SK-N-SH (cell line): ENCODE results near the gene ANXA1. TPM values are rescaled to one million over a fixed set of nuclear protein-coding genes. Genes with fewer than 3 reads are reported as not detected.

Experiments used
- CTCF ChIA-PET: fragments of 300-600, 350-600 bp; formaldehyde crosslinking; extraction: SDS; loops from one replicate; lab custom pipeline; 2021; lab: Yijun Ruan, JAX
- POLR2A ChIA-PET: fragments of 350-600 bp; sonication (Branson Sonifier 250); formaldehyde crosslinking; extraction: SDS; loops from one replicate; lab custom pipeline; 2020; ENCODE audit warnings: antibody characterized with exemption, inconsistent platforms; lab: Yijun Ruan, JAX
- DNase-seq: peaks from one replicate; pipeline ENCODE4 v3.0.0; 2012
- H2AFZ ChIP-seq: fragments of 200-600 bp; sonication (generic); 2 replicates; pipeline ENCODE4 v1.8.1; 2016; ENCODE audit warnings: antibody characterized with exemption, mild to moderate bottlenecking, low read depth
- H3F3A ChIP-seq: fragments of 200-600 bp; sonication (generic); replicated peaks from 2 replicates; pipeline ENCODE3; 2016; ENCODE audit warnings: antibody characterized with exemption, mild to moderate bottlenecking; ENCODE audit not compliant: insufficient read depth
- H3K27ac ChIP-seq, 2 experiments: fragments of 200-500 bp in 1 of 2; fragments of 200-600 bp in 1 of 2; sonication (Bioruptor generic) in 1 of 2; sonication (generic), shearing (Covaris generic) in 1 of 2; 2 replicates each; pipeline versions ENCODE4 v1.5.1 to v1.6.1; 2014 to 2016; ENCODE audit warnings: low read depth in 2 of 2, inconsistent platforms in 1 of 2, low read length in 1 of 2, mild to moderate bottlenecking in 1 of 2, mixed read lengths in 1 of 2
- H3K27me3 ChIP-seq: fragments of 200-600 bp; sonication (generic), shearing (Covaris generic); 2 replicates; pipeline ENCODE4 v1.6.1; 2016; ENCODE audit warnings: mixed run types; ENCODE audit not compliant: insufficient read depth
- H3K36me3 ChIP-seq, 2 experiments: fragments of 200-500 bp in 1 of 2; fragments of 200-600 bp in 1 of 2; sonication (Bioruptor generic) in 1 of 2; sonication (generic) in 1 of 2; replicated peaks in 1 of 2; 2 replicates each; pipeline versions ENCODE3 to v1.5.1; 2014 to 2016; ENCODE audit warnings: low read length in 1 of 2, mild to moderate bottlenecking in 1 of 2; ENCODE audit not compliant: insufficient read depth in 2 of 2, control insufficient read depth in 1 of 2
- H3K4me1 ChIP-seq, 2 experiments: fragments of 200-500 bp in 1 of 2; fragments of 200-600 bp in 1 of 2; sonication (Bioruptor generic) in 1 of 2; sonication (generic), shearing (Covaris generic) in 1 of 2; 2 replicates each; pipeline versions ENCODE4 v1.5.1 to v1.6.1; 2014 to 2016; ENCODE audit warnings: low read depth in 1 of 2, low read length in 1 of 2, mixed run types in 1 of 2; ENCODE audit not compliant: insufficient read depth in 2 of 2, control insufficient read depth in 1 of 2
- H3K4me2 ChIP-seq: fragments of 200-600 bp; sonication (generic), shearing (Covaris generic); 2 replicates; pipeline ENCODE4 v1.6.1; 2017; ENCODE audit warnings: mixed run types
- H3K4me3 ChIP-seq, 2 experiments: fragments of 200-500 bp in 1 of 2; fragments of 200-600 bp in 1 of 2; sonication (Bioruptor generic) in 1 of 2; sonication (generic), shearing (Covaris generic) in 1 of 2; 2 replicates each; pipeline versions ENCODE4 v1.5.1 to v1.8.1; 2014 to 2016; ENCODE audit warnings: low read depth in 2 of 2, inconsistent platforms in 1 of 2, low read length in 1 of 2, mild to moderate bottlenecking in 1 of 2, mixed read lengths in 1 of 2, moderate library complexity in 1 of 2
- H3K79me2 ChIP-seq: fragments of 200-600 bp; sonication (generic); 2 replicates; pipeline ENCODE4 v1.8.1; 2017; ENCODE audit warnings: mild to moderate bottlenecking; ENCODE audit not compliant: insufficient read depth
- H3K9ac ChIP-seq: fragments of 200-600 bp; sonication (generic); 2 replicates; pipeline ENCODE4 v1.6.1; 2017; ENCODE audit warnings: mixed run types
- H3K9me2 ChIP-seq: fragments of 200-600 bp; sonication (generic); 2 replicates; pipeline ENCODE4 v1.6.1; 2017; ENCODE audit warnings: mixed run types
- H3K9me3 ChIP-seq: fragments of 200-600 bp; sonication (generic); 2 replicates; pipeline ENCODE4 v1.6.1; 2017; ENCODE audit warnings: mixed run types, mild to moderate bottlenecking, moderate library complexity
- H4K20me1 ChIP-seq: fragments of 200-600 bp; sonication (generic); 2 replicates; pipeline ENCODE4 v1.6.1; 2017; ENCODE audit warnings: mild to moderate bottlenecking, mixed run types; ENCODE audit not compliant: insufficient read depth
- CHD2 ChIP-seq: fragments of 150-350 bp; IDR thresholded peaks from 2 replicates; pipeline ENCODE4 v1.6.1; 2018; ENCODE audit warnings: low read length; ENCODE audit not compliant: partially characterized antibody
- FOSL2 ChIP-seq: IDR thresholded peaks from 2 replicates; pipeline ENCODE4 v1.4.0; 2012; ENCODE audit warnings: low read depth, mild to moderate bottlenecking, moderate library complexity, borderline replicate concordance
- JUND ChIP-seq: IDR thresholded peaks from 2 replicates; pipeline ENCODE4 v1.4.0; 2012
- NFIC ChIP-seq: IDR thresholded peaks from 2 replicates; pipeline ENCODE4 v1.4.0; 2012; ENCODE audit warnings: borderline replicate concordance
- POLR2AphosphoS5 ChIP-seq: IDR thresholded peaks from 2 replicates; pipeline ENCODE4 v1.6.1; 2012; ENCODE audit warnings: low read depth, low read length
- RCOR1 ChIP-seq: fragments of 150-350 bp; IDR thresholded peaks from 2 replicates; pipeline ENCODE4 v1.6.1; 2017; ENCODE audit warnings: antibody characterized with exemption, low read length
- RFX5 ChIP-seq: IDR thresholded peaks from 2 replicates; pipeline ENCODE4 v1.6.1; 2012; ENCODE audit warnings: mild to moderate bottlenecking, improper control_type of control experiment, low read length
- SMC3 ChIP-seq: IDR thresholded peaks from 2 replicates; pipeline ENCODE4 v1.6.1; 2012; ENCODE audit warnings: low read depth, low read length, improper control_type of control experiment
- TEAD4 ChIP-seq: IDR thresholded peaks from 2 replicates; pipeline ENCODE4 v1.4.0; 2012; ENCODE audit warnings: mild to moderate bottlenecking, borderline replicate concordance; ENCODE audit not compliant: insufficient read depth
- WGBS: methylation state at CpG from one replicate; pipeline ENCODE4 v1.1.6; 2017; ENCODE audit warnings: low lambda C conversion rate; 5-methylcytosine and 5-hydroxymethylcytosine counted together
- polyA plus RNA-seq, 3 experiments: library from polyadenylated mRNA; depleted of rRNA; stranded (reverse); fragments of >200 nt; gene quantifications; 2 replicates each; pipeline ENCODE4 v1.2.3, GENCODE V29; 2012
- TF ChIP-seq, protein P1 (sequence below): fragments of 200-600 bp; sonication (generic); IDR thresholded peaks from 2 replicates; pipeline ENCODE4 v1.6.1; 2017; ENCODE audit warnings: antibody characterized with exemption, mild to moderate bottlenecking, moderate library complexity
- TF ChIP-seq, protein P2 (sequence below): IDR thresholded peaks from 2 replicates; pipeline ENCODE4 v1.4.0; 2012; ENCODE audit warnings: low read depth, borderline replicate concordance
- TF ChIP-seq, protein P3 (sequence below): IDR thresholded peaks from 2 replicates; pipeline ENCODE4 v1.4.0; 2012; ENCODE audit warnings: low read depth
- TF ChIP-seq, protein P4 (sequence below): IDR thresholded peaks from 2 replicates; pipeline ENCODE4 v1.4.0; 2012; ENCODE audit warnings: low read depth, borderline replicate concordance
- TF ChIP-seq, protein P5 (sequence below): fragments of 150-350 bp; IDR thresholded peaks from 2 replicates; pipeline ENCODE4 v1.6.1; 2017; ENCODE audit warnings: antibody characterized with exemption, low read length, low read depth, borderline replicate concordance

Gene ANXA1
- polyA plus RNA-seq, 1 of the 3 experiments (the other 2 are of a cell fraction), result 443 TPM

DNA sequence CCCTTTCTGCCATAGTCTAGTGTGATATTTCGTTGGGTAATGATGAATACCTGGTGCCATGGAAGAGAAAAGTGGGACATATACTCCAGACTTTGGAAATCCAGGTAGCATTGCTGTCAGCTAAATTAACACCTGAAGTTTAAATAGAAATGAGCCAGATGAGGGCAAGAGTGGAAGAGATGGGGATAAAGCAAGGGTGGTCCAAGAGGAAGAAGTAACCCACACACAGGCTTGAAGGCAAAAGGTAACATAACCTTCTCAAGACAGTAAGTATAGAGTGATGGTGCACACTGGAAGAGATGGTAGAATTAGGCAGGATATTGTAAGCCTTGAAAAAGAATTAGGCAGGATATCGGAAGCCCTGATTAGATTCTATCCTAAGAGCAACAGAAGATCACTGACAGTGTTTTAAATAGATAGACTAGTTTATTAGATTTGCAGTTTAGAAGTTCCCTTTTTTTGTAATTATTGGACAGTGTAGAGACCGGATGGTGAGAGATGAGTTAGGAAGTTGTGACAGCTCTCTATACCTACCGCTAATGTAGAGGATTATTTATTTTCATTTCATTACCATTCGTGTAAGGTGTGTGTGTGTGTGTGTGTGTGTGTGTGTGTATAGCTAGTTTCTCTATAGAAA is 16.8 kb downstream of the ANXA1 start:
- Histone ChIP-seq H2AFZ (no peak overlapping the region), H3F3A (peaks cover 75% of the 10 kb centered on the region), H3K9ac (no peak overlapping the region), H3K4me2 (no peak overlapping the region), H3K79me2 (peaks cover 10% of the 10 kb centered on the region; the same call in 1 of the 2 replicates), H3K27ac (no peak overlapping the region), H3K4me1 (no peaks in the 10 kb centered on the region), H3K36me3 (peaks cover 70 to 78% of the 10 kb centered on the region in 2 experiments), H3K4me3 (no peak overlapping the region), H3K27me3 (no peaks in the 10 kb centered on the region), H3K9me3 (no peaks in the 10 kb centered on the region), H4K20me1 (no peaks in the 10 kb centered on the region), H3K9me2 (no peaks in the 10 kb centered on the region)
- TF ChIP-seq TEAD4 (no peak), POLR2AphosphoS5 (0 out of 2 replicates have a peak, but pooled peaks have one; percentile 8)
- DNase-seq, result no peak
- ChIA-PET POLR2A (no interaction called here), CTCF (no interaction called here)
- WGBS, result 69% methylated on average over 5 of the region's 5 CpGs

DNA sequence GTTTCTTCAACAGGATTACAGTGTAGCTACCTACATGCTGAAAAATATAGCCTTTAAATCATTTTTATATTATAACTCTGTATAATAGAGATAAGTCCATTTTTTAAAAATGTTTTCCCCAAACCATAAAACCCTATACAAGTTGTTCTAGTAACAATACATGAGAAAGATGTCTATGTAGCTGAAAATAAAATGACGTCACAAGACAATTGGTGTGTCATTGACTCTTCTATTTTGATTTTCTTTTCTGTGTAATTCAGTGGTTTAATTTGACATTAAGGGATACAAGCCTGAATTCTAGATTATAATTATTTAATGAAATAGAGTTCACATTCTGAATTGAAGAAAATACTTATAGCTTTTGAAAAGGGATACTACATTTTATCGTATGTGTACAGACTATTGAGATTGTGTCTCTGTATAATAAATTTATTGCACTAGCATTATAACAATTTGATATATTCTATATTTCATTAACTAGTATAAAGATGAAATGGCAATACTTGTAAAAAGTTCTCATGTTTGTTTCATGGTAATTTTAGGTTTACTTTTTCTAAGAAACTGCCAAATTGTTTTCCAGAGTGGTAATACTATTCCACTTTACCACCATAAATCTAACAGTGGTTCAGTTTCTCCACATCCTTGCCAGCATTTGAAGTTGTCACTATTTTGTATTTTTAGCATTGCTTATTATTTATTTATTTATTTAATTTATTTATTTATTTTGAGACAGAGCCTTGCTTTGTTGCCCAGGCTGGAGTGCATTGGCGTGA is 18.7 kb downstream of the ANXA1 start:
- DNase-seq, result no peak
- no peaks in the 10 kb centered on the region for H3K27me3 ChIP-seq
- no peak overlapping the region for H3K27ac ChIP-seq
- peaks cover 51 to 58% of the 10 kb centered on the region in 2 experiments for H3K36me3 ChIP-seq
- H3K9me2 ChIP-seq, result no peaks in the 10 kb centered on the region
- H3K4me3 ChIP-seq, result no peak overlapping the region
- 80% methylated on average over 3 of the region's 3 CpGs for WGBS
- H3K4me2 ChIP-seq, result no peak overlapping the region
- no peak overlapping the region for H3K9ac ChIP-seq
- H3K4me1 ChIP-seq, result no peaks in the 10 kb centered on the region
- POLR2A ChIA-PET, result no interaction called here
- H3F3A ChIP-seq, result peaks cover 74% of the 10 kb centered on the region
- no peaks in the 10 kb centered on the region for H3K9me3 ChIP-seq
- H3K79me2 ChIP-seq, result peaks cover 7% of the 10 kb centered on the region; the same call in 1 of the 2 replicates
- TF ChIP-seq SMC3 (no peak), FOSL2 (no peak), JUND (no peak), RCOR1 (no peak), TEAD4 (no peak), CHD2 (no peak), RFX5 (no peak), NFIC (no peak)
- TF ChIP-seq, protein P1, sequence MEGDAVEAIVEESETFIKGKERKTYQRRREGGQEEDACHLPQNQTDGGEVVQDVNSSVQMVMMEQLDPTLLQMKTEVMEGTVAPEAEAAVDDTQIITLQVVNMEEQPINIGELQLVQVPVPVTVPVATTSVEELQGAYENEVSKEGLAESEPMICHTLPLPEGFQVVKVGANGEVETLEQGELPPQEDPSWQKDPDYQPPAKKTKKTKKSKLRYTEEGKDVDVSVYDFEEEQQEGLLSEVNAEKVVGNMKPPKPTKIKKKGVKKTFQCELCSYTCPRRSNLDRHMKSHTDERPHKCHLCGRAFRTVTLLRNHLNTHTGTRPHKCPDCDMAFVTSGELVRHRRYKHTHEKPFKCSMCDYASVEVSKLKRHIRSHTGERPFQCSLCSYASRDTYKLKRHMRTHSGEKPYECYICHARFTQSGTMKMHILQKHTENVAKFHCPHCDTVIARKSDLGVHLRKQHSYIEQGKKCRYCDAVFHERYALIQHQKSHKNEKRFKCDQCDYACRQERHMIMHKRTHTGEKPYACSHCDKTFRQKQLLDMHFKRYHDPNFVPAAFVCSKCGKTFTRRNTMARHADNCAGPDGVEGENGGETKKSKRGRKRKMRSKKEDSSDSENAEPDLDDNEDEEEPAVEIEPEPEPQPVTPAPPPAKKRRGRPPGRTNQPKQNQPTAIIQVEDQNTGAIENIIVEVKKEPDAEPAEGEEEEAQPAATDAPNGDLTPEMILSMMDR, result no peak
- TF ChIP-seq, protein P2, sequence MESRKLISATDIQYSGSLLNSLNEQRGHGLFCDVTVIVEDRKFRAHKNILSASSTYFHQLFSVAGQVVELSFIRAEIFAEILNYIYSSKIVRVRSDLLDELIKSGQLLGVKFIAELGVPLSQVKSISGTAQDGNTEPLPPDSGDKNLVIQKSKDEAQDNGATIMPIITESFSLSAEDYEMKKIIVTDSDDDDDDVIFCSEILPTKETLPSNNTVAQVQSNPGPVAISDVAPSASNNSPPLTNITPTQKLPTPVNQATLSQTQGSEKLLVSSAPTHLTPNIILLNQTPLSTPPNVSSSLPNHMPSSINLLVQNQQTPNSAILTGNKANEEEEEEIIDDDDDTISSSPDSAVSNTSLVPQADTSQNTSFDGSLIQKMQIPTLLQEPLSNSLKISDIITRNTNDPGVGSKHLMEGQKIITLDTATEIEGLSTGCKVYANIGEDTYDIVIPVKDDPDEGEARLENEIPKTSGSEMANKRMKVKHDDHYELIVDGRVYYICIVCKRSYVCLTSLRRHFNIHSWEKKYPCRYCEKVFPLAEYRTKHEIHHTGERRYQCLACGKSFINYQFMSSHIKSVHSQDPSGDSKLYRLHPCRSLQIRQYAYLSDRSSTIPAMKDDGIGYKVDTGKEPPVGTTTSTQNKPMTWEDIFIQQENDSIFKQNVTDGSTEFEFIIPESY, result no peak
- TF ChIP-seq, protein P3, sequence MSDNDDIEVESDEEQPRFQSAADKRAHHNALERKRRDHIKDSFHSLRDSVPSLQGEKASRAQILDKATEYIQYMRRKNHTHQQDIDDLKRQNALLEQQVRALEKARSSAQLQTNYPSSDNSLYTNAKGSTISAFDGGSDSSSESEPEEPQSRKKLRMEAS, result no peak
- TF ChIP-seq, protein P4, sequence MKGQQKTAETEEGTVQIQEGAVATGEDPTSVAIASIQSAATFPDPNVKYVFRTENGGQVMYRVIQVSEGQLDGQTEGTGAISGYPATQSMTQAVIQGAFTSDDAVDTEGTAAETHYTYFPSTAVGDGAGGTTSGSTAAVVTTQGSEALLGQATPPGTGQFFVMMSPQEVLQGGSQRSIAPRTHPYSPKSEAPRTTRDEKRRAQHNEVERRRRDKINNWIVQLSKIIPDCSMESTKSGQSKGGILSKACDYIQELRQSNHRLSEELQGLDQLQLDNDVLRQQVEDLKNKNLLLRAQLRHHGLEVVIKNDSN, result no peak
- TF ChIP-seq, protein P5, sequence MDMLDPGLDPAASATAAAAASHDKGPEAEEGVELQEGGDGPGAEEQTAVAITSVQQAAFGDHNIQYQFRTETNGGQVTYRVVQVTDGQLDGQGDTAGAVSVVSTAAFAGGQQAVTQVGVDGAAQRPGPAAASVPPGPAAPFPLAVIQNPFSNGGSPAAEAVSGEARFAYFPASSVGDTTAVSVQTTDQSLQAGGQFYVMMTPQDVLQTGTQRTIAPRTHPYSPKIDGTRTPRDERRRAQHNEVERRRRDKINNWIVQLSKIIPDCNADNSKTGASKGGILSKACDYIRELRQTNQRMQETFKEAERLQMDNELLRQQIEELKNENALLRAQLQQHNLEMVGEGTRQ, result no peak
- no peak overlapping the region for H2AFZ ChIP-seq
- no peaks in the 10 kb centered on the region for H4K20me1 ChIP-seq
- CTCF ChIA-PET, result no interaction called here
